GM08714 (cell line): ENCODE data around the gene PDE11A.
"Not testable (repeated sequence)": the region's sequence is repeated elsewhere in the genome, so short reads cannot be mapped to it uniquely, and the experiment has no call there.

Experiments
- H3K4me3 ChIP-seq: fragments of 200-500 bp; sonication (Bioruptor generic); 2 replicates; pipeline ENCODE4 v1.5.1; 2014; ENCODE audit warnings: mild to moderate bottlenecking, low read length, inconsistent platforms
- ZNF274 ChIP-seq: IDR thresholded peaks from 2 replicates; pipeline ENCODE4 v1.6.1; 2012; ENCODE audit warnings: mild to moderate bottlenecking, low read depth, low read length

Gene PDE11A

DNA sequence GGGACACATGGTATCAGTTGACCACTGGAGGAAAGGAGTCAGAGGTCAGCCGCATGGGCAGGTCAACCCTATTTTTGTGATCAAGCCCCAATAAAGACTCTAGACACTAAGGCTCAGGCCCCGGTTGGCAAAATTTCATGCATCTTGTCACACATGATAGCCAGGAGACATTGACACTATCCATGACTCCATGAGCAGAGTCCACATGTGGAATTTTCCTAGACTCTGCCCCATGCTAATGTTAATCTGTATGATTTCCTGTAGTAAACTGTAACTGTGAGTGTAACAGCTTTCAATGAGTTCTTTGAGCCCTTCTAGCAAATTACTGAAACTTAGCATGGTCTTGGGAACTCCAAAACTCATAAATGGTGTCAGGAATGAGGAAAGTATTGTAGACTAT, 192.3 kb downstream of the PDE11A start:
- H3K4me3 ChIP-seq: no peak overlapping the region
- no peak for TF ChIP-seq ZNF274

DNA sequence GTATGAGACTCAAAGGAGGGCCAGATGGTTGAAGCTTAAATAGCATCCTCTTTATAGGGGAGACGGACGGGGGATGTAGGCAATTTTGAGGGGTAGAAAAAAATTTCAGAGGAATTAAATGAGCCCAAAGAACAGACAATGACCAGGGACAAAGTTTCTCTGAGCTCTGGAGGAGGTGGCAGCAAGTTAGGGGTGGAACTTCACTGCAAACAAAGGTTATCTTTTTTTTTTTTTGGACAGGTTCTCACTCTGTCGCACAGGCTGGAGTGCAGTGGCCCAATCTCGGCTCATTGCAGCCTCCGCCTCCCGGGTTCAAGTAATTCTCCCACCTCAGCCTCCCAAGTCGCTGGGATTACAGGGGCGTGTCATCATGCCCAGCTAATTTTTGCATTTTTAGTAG, 195.6 kb downstream of the PDE11A start:
- H3K4me3 ChIP-seq: no peak overlapping the region

DNA sequence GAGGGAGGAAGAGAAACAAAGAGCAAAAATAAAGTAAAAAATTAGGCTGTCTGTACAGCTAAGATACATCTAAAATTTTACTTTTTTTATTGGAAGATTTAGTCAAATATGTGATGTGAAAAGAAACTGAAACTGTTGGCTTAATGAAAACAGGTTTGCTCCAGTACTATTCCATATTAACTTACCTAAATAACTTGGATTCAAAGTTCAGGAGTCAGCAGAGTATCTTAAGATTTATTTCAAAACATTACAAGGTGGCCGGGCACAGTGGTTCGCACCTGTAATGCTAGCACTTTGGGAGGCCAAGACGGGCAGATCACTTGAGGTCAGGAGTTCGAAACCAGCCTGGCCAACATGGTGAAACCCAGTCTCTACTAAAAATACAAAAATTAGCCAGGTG, 197.9 kb downstream of the PDE11A start:
- TF ChIP-seq ZNF274: no peak
- H3K4me3 ChIP-seq: no peak overlapping the region

More for the DNA sequence above, 195.6 kb downstream of the PDE11A start:
- no peak for TF ChIP-seq ZNF274

DNA sequence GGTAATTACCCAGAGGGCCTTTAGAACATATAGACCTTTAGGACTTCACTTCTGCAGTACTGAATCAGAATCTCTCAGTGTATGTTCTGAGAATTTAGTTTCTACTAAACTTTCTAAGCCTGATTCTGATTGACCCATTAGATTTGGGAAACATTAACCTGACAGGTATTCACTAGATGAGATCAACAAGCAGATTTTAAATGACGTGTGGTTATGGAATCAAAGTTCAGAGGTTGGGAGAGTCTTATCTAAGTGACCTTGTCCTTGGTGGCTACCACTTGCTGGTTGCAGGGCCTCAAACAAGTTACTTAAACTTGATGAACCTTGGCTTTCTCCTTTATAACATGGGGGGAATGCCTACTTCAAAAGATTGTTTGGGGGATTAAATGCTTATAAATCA, 198.7 kb downstream of the PDE11A start:
- no peak overlapping the region for H3K4me3 ChIP-seq
- TF ChIP-seq ZNF274: no peak

DNA sequence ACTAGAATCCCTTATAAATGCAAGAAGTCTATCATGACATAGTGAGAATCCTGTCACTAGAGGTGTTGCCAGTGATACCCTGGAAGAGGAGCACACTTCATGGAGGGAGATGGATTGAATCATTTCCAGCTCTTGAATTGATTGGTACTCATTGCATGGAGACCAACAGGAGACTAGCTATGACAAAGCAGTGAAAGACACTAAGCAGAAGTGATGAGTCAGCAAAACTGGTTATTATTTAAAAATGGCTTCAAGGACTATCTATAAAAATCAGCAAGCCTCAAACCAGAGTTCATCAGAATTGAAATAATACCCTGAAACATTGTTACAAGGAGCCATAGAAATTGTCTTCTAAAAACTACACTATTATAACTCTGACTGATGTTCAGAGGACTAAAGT, 200.3 kb downstream of the PDE11A start:
- TF ChIP-seq ZNF274: no peak
- no peak overlapping the region for H3K4me3 ChIP-seq

DNA sequence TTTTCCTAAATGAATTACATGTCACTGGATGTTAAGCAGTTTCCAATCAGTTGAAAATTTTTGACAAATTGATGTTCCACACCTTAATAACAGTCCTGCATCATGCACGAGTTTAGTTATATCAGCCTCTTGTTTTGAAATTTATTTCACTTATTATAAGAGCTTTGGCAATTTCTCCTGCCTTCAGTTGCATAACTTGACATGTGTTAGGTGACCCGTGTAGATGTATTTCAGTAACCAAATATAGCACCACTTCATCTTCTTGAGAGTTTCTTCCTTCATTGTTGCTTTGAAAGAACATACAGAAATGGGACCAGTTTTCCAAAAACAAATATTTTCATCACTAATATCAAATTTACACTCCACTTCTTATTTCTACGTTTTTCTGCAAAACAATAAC, 202.7 kb downstream of the PDE11A start:
- no peak for TF ChIP-seq ZNF274
- H3K4me3 ChIP-seq: no peak overlapping the region

DNA sequence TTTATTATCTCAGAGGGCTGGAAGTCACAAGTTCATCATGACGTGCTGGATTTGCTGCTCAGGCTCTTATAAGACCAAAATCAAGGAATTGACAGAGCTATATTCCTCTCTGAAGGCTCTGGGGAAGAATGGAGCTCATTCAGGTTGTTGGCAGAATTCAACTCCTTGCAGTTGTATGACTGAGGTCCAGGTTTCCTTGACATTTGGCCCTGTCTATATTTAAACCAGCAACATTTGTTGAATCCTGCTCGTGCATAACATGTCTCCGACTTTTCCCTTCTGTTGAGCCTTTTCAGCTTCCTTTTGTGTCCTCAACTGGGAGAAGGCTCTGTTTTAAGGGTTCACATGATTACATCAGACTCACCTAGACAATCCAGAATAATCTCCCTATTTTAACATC, 203.4 kb downstream of the PDE11A start:
- TF ChIP-seq ZNF274: no peak
- H3K4me3 ChIP-seq: no peak overlapping the region

DNA sequence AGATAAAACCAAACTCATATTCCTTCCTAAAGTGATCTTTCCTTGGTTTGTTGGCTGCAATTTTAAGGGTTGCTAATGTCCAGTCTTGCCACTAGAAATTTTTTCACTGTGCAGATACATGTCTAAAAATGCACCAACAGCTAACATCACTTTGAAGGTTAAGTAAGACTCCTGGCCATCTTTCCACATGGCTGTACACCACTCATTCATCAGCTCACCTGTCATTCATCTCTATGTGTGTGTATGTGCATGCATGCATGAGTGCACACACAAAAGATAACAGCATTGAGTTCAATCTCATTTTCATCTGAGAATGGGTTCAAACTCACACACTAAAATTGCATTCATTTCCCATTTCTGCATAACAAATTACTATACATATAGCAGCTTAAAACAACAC, 203.8 kb downstream of the PDE11A start:
- no peak overlapping the region for H3K4me3 ChIP-seq
- no peak for TF ChIP-seq ZNF274

DNA sequence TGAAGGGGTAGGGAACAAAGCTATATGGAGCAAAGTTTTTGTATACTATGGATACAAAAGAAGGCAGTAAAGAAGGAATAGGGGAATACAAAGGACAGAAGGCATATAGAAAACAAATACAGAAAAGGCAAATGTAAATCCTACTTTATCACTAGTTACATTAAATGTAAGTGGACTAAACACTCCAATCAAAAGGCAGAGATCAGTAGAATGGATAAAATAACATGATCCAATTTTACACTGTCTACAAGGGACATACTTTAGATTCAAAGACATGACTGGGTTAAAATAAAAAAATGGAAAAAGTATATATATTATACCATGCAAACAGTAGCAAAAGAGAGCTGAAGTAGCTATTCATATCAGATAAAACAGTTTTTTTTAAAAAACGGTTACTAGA, 215.0 kb downstream of the PDE11A start:
- TF ChIP-seq ZNF274: no peak
- H3K4me3 ChIP-seq: no peak overlapping the region

DNA sequence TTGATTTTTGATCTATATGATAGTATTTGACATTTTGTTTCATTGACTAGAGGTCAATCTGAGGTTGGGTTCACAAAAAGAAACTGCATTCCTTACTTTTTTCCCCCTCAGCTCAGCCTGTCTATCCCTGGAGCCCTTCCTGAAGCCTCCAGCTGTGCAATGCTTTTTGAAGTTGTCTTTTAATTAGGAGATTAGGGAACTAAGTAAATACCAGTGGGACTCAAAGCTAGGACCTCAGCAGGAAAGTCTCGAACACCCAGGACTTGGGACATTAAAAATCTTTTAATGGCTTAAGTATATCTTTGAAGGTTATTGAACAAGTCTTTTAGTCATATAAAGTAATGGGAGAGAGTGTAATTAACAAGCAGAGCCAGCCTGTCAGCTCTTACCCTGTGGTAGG, 220.2 kb downstream of the PDE11A start:
- H3K4me3 ChIP-seq: no peak overlapping the region
- TF ChIP-seq ZNF274: no peak

DNA sequence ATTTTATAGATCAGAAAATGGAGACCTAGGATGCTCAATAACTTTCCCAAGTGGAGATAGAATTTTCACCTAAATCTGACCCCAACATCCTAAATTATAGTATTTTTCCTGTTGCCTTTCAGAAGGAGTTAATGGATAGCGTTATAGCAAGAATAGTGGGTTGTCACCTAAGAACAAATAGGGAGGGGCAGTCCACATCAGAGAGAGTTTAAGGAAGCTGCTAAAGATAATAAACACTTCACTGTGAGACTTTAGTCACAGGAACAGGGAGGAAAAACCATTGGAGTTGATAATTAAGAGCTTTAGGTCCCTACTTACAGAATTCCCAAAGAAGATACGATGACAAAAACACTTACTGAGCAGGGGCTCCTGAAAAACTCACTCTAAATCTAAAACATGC, 229.4 kb downstream of the PDE11A start:
- H3K4me3 ChIP-seq: no peak overlapping the region
- no peak for TF ChIP-seq ZNF274

DNA sequence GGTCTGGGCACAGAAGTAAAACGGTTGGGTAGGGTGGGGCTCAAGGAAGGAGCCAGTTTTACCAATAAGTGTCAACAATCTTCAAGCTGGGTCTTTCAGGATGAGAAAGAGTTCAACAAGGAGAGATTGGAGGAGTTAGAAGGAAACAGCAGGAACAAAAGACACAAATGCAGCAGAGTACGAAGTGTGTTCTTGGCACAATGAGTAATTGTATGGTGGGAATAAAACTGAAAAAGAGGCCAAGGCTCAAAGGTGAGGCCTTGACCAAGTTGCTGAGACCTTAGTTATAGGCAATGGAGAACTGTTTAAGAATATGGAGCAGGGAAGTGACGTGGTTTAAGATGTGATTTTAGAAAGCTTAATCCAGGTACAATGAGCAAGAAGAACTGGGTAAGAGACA, 230.3 kb downstream of the PDE11A start:
- H3K4me3 ChIP-seq: no peak overlapping the region
- TF ChIP-seq ZNF274: no peak

DNA sequence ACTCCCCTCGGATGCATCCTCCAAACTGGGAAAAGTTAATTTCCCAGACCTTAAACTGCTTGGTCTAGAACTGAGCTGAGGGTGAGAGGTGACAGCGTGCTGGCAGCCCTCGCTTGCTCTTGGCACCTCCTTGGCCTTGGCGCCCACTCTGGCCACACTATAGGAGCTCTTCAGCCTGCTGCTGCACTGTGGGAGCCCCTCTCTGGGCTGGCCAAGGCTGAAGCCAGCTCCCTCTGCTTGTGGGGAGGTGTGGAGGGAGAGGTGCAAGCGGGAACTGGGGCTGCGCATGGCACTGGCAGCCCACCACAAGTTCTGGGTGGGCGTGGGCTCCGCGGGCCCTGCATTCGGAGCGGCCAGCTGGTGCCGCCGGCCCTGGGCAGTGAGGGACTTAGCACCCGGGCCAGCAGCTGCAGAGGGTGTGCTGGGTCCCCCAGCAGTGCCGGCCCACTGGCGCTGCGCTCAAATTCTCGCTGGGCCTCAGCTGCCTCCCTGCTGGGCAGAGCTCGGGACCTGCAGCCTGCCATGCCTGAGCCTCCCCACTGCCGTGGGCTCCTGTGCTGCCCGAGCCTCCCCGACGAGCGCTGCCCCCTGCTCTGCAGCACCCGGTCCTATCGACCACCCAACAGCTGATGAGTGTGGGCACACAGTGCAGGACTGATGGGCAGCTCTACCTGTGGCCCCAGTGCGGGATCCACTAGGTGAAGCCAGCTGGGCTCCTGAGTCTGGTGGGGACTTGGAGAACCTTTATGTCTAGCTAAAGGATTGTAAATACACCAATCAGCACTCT, 237.0 kb downstream of the PDE11A start:
- not testable (repeated sequence) for H3K4me3 ChIP-seq

DNA sequence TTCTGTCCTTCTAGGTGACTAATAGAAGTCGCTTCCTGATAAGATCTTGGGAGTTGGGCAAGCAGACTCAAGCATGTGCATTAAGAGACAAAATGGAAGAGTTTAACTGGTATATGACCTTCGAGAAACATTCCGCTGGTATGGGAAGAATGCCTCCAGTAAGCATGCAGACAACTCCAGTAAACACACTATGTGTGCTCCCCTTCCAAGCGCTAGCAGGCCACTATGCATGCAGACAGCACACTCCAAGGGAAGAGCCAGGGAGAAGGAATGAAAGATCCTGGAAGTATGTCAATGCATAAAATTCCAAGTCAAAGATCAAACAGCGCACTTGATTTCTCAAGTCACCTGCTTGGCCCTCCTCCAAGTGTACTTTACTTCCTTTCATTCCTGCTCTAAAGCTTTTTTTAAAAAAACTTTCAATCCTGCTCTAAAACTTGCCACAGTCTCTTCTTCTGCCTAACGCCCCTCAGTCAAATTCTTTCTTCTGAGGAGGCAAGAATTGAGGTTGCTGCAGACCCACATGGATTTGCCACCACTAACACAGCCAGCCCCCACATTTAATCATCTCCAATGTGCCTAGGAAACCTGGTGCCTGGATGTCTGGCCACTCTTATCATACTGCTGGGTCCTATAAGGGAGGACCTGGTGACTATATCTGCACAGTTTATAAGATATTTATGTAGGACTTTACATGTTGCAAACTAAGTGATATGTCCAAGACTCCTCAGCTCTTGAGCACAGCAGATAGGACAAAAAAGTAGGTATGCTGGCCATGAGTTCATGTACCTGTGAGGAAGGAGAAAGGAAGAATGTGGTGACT, 239.8 kb downstream of the PDE11A start:
- no peak for TF ChIP-seq ZNF274
- no peak overlapping the region for H3K4me3 ChIP-seq

DNA sequence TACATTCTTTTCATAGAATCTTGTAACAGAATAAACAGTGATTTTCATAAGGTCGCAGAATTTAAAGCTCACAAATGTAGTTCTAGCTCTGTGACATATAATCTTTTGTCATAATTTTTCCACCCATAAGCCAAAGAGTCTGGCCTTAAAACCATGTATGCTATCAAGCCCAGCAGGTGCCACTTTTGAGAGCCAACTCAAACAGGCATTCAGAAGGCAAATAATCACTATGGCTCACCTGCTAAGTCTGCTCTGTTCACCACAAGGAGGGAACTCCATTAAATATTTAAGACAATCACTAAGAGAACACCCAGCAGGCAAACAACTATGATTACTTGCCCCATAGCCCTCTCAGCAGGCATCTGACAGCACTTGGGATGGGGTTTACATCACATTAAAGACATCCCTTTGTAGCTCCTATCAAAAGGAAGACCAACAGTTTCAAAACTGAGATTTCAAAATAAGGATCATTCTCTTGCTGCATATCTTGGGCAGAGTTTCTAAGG, 241.6 kb downstream of the PDE11A start:
- TF ChIP-seq ZNF274: no peak
- H3K4me3 ChIP-seq: no peak overlapping the region
